ENCODE measurements around the gene NEUROG3.
"Not testable (repeated sequence)": the region's sequence is repeated elsewhere in the genome, so short reads cannot be mapped to it uniquely, and the experiment has no call there.

Gene NEUROG3

GRCh38 chr10:69538461-69538860 is 34.8 kb downstream of the NEUROG3 start:
- H3K27ac ChIP-seq (ENCODE audit: insufficient read depth in 1 of 2, low read depth in 1 of 2, low read length in 2 of 2, poor library complexity in 1 of 2, severe bottlenecking in 2 of 2), result no peak overlapping the region
- WGBS (ENCODE audit: insufficient coverage), result 100% methylated on average over 2 of the region's 3 CpGs
- H3K27me3 ChIP-seq (replicated peaks in 2 of 5; ENCODE audit: control insufficient read depth in 4 of 5, insufficient read depth in 5 of 5, low read length in 4 of 5), result peaks cover 0 to 6% (median 2%) of the 10 kb centered on the region in 5 experiments
- no peaks in the 10 kb centered on the region for H3K36me3 ChIP-seq (ENCODE audit: control insufficient read depth in 4 of 4, insufficient read depth in 4 of 4, low read length in 3 of 4)
- H3K4me1 ChIP-seq (ENCODE audit: control extremely low read depth in 1 of 4, control insufficient read depth in 4 of 4, insufficient read depth in 4 of 4, low read length in 3 of 4), result no peaks in the 10 kb centered on the region
- H3K9me3 ChIP-seq (ENCODE audit: control extremely low read depth in 1 of 5, control insufficient read depth in 4 of 5, insufficient read depth in 2 of 5, low read depth in 1 of 5, low read length in 4 of 5), result peaks cover 0 to 28% (median 3%) of the 10 kb centered on the region in 5 experiments
- ChIA-PET CTCF (interaction anchor here (0.8 kb wide), 1 partner anchor 75 kb away, joined by 3 read pairs; no protein-coding TSS in a partner anchor), POLR2A (no interaction called here)
- DNase-seq, result no peak
- H3K4me3 ChIP-seq (ENCODE audit: control insufficient read depth in 1 of 7, extremely low read depth in 1 of 7, insufficient read depth in 4 of 7, low read depth in 2 of 7, low read length in 6 of 7), result no peak overlapping the region

GRCh38 chr10:69537449-69537848 is 35.8 kb downstream of the NEUROG3 start:
- no peak overlapping the region for H3K27ac ChIP-seq (ENCODE audit: insufficient read depth in 1 of 2, low read depth in 1 of 2, low read length in 2 of 2, poor library complexity in 1 of 2, severe bottlenecking in 2 of 2)
- no peak overlapping the region for H3K4me3 ChIP-seq (ENCODE audit: control insufficient read depth in 1 of 7, extremely low read depth in 1 of 7, insufficient read depth in 4 of 7, low read depth in 2 of 7, low read length in 6 of 7)
- CTCF ChIA-PET, result no interaction called here
- peaks cover 0 to 28% (median 3%) of the 10 kb centered on the region in 5 experiments for H3K9me3 ChIP-seq (ENCODE audit: control extremely low read depth in 1 of 5, control insufficient read depth in 4 of 5, insufficient read depth in 2 of 5, low read depth in 1 of 5, low read length in 4 of 5)
- peaks cover 0 to 6% (median 4%) of the 10 kb centered on the region in 5 experiments for H3K27me3 ChIP-seq (replicated peaks in 2 of 5; ENCODE audit: control insufficient read depth in 4 of 5, insufficient read depth in 5 of 5, low read length in 4 of 5)
- DNase-seq, result no peak
- whole genome bisulfite sequencing (ENCODE audit: insufficient coverage), result 98% methylated on average over 5 of the region's 6 CpGs
- no peaks in the 10 kb centered on the region for H3K4me1 ChIP-seq (ENCODE audit: control extremely low read depth in 1 of 4, control insufficient read depth in 4 of 4, insufficient read depth in 4 of 4, low read length in 3 of 4)
- POLR2A ChIA-PET, result no interaction called here
- no peaks in the 10 kb centered on the region for H3K36me3 ChIP-seq (ENCODE audit: control insufficient read depth in 4 of 4, insufficient read depth in 4 of 4, low read length in 3 of 4)

- POLR2A ChIA-PET, result not testable (repeated sequence)
- CTCF ChIA-PET, result interaction anchor here (0.7 kb wide), 1 partner anchor 21 kb away, joined by 4 read pairs; no protein-coding TSS in a partner anchor
- 99% methylated on average over 11 of the region's 11 CpGs for WGBS (ENCODE audit: insufficient coverage)
Observed at GRCh38 chr10:69536521-69536920, 36.7 kb downstream of the NEUROG3 start.

GRCh38 chr10:69533658-69534057 is 39.6 kb downstream of the NEUROG3 start:
- Histone ChIP-seq H3K4me1 (ENCODE audit: control extremely low read depth in 1 of 4, control insufficient read depth in 4 of 4, insufficient read depth in 4 of 4, low read length in 3 of 4) (no peaks in the 10 kb centered on the region), H3K27me3 (replicated peaks in 2 of 5; ENCODE audit: control insufficient read depth in 4 of 5, insufficient read depth in 5 of 5, low read length in 4 of 5) (peaks cover 0 to 5% (median 0%) of the 10 kb centered on the region in 5 experiments), H3K36me3 (ENCODE audit: control insufficient read depth in 4 of 4, insufficient read depth in 4 of 4, low read length in 3 of 4) (no peaks in the 10 kb centered on the region), H3K9me3 (ENCODE audit: control extremely low read depth in 1 of 5, control insufficient read depth in 4 of 5, insufficient read depth in 2 of 5, low read depth in 1 of 5, low read length in 4 of 5) (peaks cover 0 to 6% (median 2%) of the 10 kb centered on the region in 5 experiments), H3K4me3 (ENCODE audit: control insufficient read depth in 1 of 7, extremely low read depth in 1 of 7, insufficient read depth in 4 of 7, low read depth in 2 of 7, low read length in 6 of 7) (no peak overlapping the region), H3K27ac (ENCODE audit: insufficient read depth in 1 of 2, low read depth in 1 of 2, low read length in 2 of 2, poor library complexity in 1 of 2, severe bottlenecking in 2 of 2) (no peak overlapping the region)
- CTCF ChIA-PET, result no interaction called here
- POLR2A ChIA-PET, result no interaction called here
- 75% methylated on average over 2 of the region's 3 CpGs for WGBS (ENCODE audit: insufficient coverage)
- DNase-seq, result no peak

More at GRCh38 chr10:69536521-69536920, 36.7 kb downstream of the NEUROG3 start:
- not testable (repeated sequence) for H3K4me1 ChIP-seq (ENCODE audit: control extremely low read depth in 1 of 4, control insufficient read depth in 4 of 4, insufficient read depth in 4 of 4, low read length in 3 of 4); H3K36me3 ChIP-seq (ENCODE audit: control insufficient read depth in 4 of 4, insufficient read depth in 4 of 4, low read length in 3 of 4); H3K27ac ChIP-seq (ENCODE audit: insufficient read depth in 1 of 2, low read depth in 1 of 2, low read length in 2 of 2, poor library complexity in 1 of 2, severe bottlenecking in 2 of 2); H3K27me3 ChIP-seq (replicated peaks in 2 of 5; ENCODE audit: control insufficient read depth in 4 of 5, insufficient read depth in 5 of 5, low read length in 4 of 5); H3K4me3 ChIP-seq (ENCODE audit: control insufficient read depth in 1 of 7, extremely low read depth in 1 of 7, insufficient read depth in 4 of 7, low read depth in 2 of 7, low read length in 6 of 7); DNase-seq
- H3K9me3 ChIP-seq (ENCODE audit: control extremely low read depth in 1 of 5, control insufficient read depth in 4 of 5, insufficient read depth in 2 of 5, low read depth in 1 of 5, low read length in 4 of 5), result peaks cover 0 to 25% (median 3%) of the 10 kb centered on the region in 5 experiments

GRCh38 chr10:69527961-69528360 is 45.3 kb downstream of the NEUROG3 start:
- H3K27me3 ChIP-seq (replicated peaks in 2 of 5; ENCODE audit: control insufficient read depth in 4 of 5, insufficient read depth in 5 of 5, low read length in 4 of 5), result peaks cover 0 to 3% (median 0%) of the 10 kb centered on the region in 5 experiments
- ChIA-PET CTCF (interaction anchor here (1.5 to 10.9 kb wide), 3 partner anchors 13 to 123 kb away, joined by 3 to 77 read pairs (median 22); no protein-coding TSS in a partner anchor), POLR2A (no interaction called here)
- no peaks in the 10 kb centered on the region for H3K9me3 ChIP-seq (ENCODE audit: control extremely low read depth in 1 of 5, control insufficient read depth in 4 of 5, insufficient read depth in 2 of 5, low read depth in 1 of 5, low read length in 4 of 5)
- H3K36me3 ChIP-seq (ENCODE audit: control insufficient read depth in 4 of 4, insufficient read depth in 4 of 4, low read length in 3 of 4), result no peaks in the 10 kb centered on the region
- DNase-seq, result no peak
- H3K27ac ChIP-seq (ENCODE audit: insufficient read depth in 1 of 2, low read depth in 1 of 2, low read length in 2 of 2, poor library complexity in 1 of 2, severe bottlenecking in 2 of 2), result no peak overlapping the region
- 98% methylated on average over 7 of the region's 11 CpGs for WGBS (ENCODE audit: insufficient coverage)
- H3K4me3 ChIP-seq (ENCODE audit: control insufficient read depth in 1 of 7, extremely low read depth in 1 of 7, insufficient read depth in 4 of 7, low read depth in 2 of 7, low read length in 6 of 7), result no peak overlapping the region
- no peaks in the 10 kb centered on the region for H3K4me1 ChIP-seq (ENCODE audit: control extremely low read depth in 1 of 4, control insufficient read depth in 4 of 4, insufficient read depth in 4 of 4, low read length in 3 of 4)

All from common myeloid progenitor, CD34-positive (primary cell).